Left kidney (tissue), 2 donors: ENCODE results near the gene AK9. TPM values are rescaled to one million over a fixed set of nuclear protein-coding genes. Genes with fewer than 3 reads are reported as not detected.

ENCODE experiments used
- DNase-seq: peaks from one replicate; pipeline ENCODE4 v3.0.0-alpha.2; 2013
- polyA plus RNA-seq: library from polyadenylated mRNA; unstranded; fragments of 120-200 nt; gene quantifications from one replicate; pipeline ENCODE4 v1.2.1, GENCODE V29; 2013; ENCODE audit not compliant: insufficient read length

AK9 gene
- polyA plus RNA-seq, 1 donor = 17.9 TPM

GRCh38 chr6:109511832-109512231 lies 179.2 kb downstream of the AK9 start:
- DNase-seq = no peak

GRCh38 chr6:109510358-109510757 lies 180.6 kb downstream of the AK9 start:
- no peak for DNase-seq

- no peak for DNase-seq
Observed at GRCh38 chr6:109508166-109508860, 182.7 kb downstream of the AK9 start.

- no peak for DNase-seq
Observed at GRCh38 chr6:109507490-109508072, 183.4 kb downstream of the AK9 start.

GRCh38 chr6:109506841-109507240 lies 184.2 kb downstream of the AK9 start:
- DNase-seq = no peak

GRCh38 chr6:109506314-109506713 lies 184.7 kb downstream of the AK9 start:
- no peak for DNase-seq

- DNase-seq = no peak
Observed at GRCh38 chr6:109503327-109504224, 187.4 kb downstream of the AK9 start.

GRCh38 chr6:109498936-109499335 lies 192.1 kb downstream of the AK9 start:
- DNase-seq = no peak

GRCh38 chr6:109498052-109498451 lies 192.9 kb downstream of the AK9 start:
- no peak for DNase-seq

- DNase-seq = no peak
Observed at GRCh38 chr6:109496036-109496772, 194.8 kb downstream of the AK9 start.

- DNase-seq = no peak
Observed at GRCh38 chr6:109493865-109494264, 197.1 kb downstream of the AK9 start.

- DNase-seq = no peak
Observed at GRCh38 chr6:109491207-109491938, 199.6 kb downstream of the AK9 start.

GRCh38 chr6:109490713-109491112 lies 200.3 kb downstream of the AK9 start:
- no peak for DNase-seq

GRCh38 chr6:109488001-109488400 lies 203.0 kb downstream of the AK9 start:
- no peak for DNase-seq

- no peak for DNase-seq
Observed at GRCh38 chr6:109486068-109486467, 204.9 kb downstream of the AK9 start.

- DNase-seq = no peak
Observed at GRCh38 chr6:109485266-109485935, 205.6 kb downstream of the AK9 start.

- no peak for DNase-seq
Observed at GRCh38 chr6:109484122-109484521, 206.9 kb downstream of the AK9 start.

GRCh38 chr6:109483735-109484057 lies 207.3 kb downstream of the AK9 start:
- no peak for DNase-seq

GRCh38 chr6:109482905-109483734 lies 207.9 kb downstream of the AK9 start, which contains the start of gene ZBTB24:
TSS of gene ZBTB24 (minus strand) at chr6:109483219. CDS start at chr6:109482026, 1,193 bp downstream.
- DNase-seq = peak; percentile 75

- no peak for DNase-seq
Observed at GRCh38 chr6:109480993-109481480, 210.0 kb downstream of the AK9 start.
